ENCODE results near the gene SUMO1.

- TF ChIP-seq CTCF (IDR thresholded peaks at IDR 0.05 in 8 of 11, conservative IDR thresholded peaks at IDR 0.05 in 3 of 11), result no peak
- TF ChIP-seq POLR2A (IDR thresholded peaks at IDR 0.05), result no peak
These were observed 41.7 kb downstream of the SUMO1 start for GRCh38 chr2:202196727-202197126.
